Measurements from ENCODE around the gene KCTD10.
A peak's percentile ranks its signal among the peaks of the same experiment; 100 is the strongest.

KCTD10 gene

GRCh38 chr12:109477185-109477962, at the start of gene KCTD10, which contains the start of gene UBE3B:
KCTD10 (minus strand) TSS chr12:109477300; CDS start chr12:109477262, 38 bp downstream.
UBE3B (plus strand) TSS chr12:109477634; CDS start chr12:109483552, 5,918 bp downstream.
- peak; percentile 39 for DNase-seq

- no peak for DNase-seq
Observed at GRCh38 chr12:109525279-109525585, 48.1 kb upstream of the KCTD10 start.

- DNase-seq = no peak
Observed at GRCh38 chr12:109524466-109525278, 47.6 kb upstream of the KCTD10 start.

GRCh38 chr12:109523504-109523903, 46.4 kb upstream of the KCTD10 start:
- DNase-seq = no peak

GRCh38 chr12:109523071-109523470, 46.0 kb upstream of the KCTD10 start:
- DNase-seq = no peak

GRCh38 chr12:109521831-109522230, 44.7 kb upstream of the KCTD10 start:
- no peak for DNase-seq

- no peak for DNase-seq
Observed at GRCh38 chr12:109519787-109520186, 42.7 kb upstream of the KCTD10 start.

- no peak for DNase-seq
Observed at GRCh38 chr12:109518820-109519665, 41.9 kb upstream of the KCTD10 start.

- no peak for DNase-seq
Observed at GRCh38 chr12:109517619-109518018, 40.5 kb upstream of the KCTD10 start.

- DNase-seq = no peak
Observed at GRCh38 chr12:109513977-109514376, 36.9 kb upstream of the KCTD10 start.

GRCh38 chr12:109513051-109513450, 36.0 kb upstream of the KCTD10 start:
- no peak for DNase-seq

GRCh38 chr12:109512608-109513007, 35.5 kb upstream of the KCTD10 start:
- DNase-seq = no peak

GRCh38 chr12:109510196-109510595, 33.1 kb upstream of the KCTD10 start:
- DNase-seq = no peak

- DNase-seq = no peak
Observed at GRCh38 chr12:109504068-109504467, 27.0 kb upstream of the KCTD10 start.

GRCh38 chr12:109503611-109504010, 26.5 kb upstream of the KCTD10 start:
- no peak for DNase-seq

- DNase-seq = no peak
Observed at GRCh38 chr12:109502332-109502731, 25.2 kb upstream of the KCTD10 start.

- no peak for DNase-seq
Observed at GRCh38 chr12:109501299-109501698, 24.2 kb upstream of the KCTD10 start.

GRCh38 chr12:109500406-109501185, 23.5 kb upstream of the KCTD10 start:
- DNase-seq = no peak

GRCh38 chr12:109497675-109498074, 20.6 kb upstream of the KCTD10 start:
- DNase-seq = no peak

GRCh38 chr12:109496306-109496705, 19.2 kb upstream of the KCTD10 start:
- DNase-seq = no peak

- no peak for DNase-seq
Observed at GRCh38 chr12:109495012-109495411, 17.9 kb upstream of the KCTD10 start.

- no peak for DNase-seq
Observed at GRCh38 chr12:109494348-109494881, 17.3 kb upstream of the KCTD10 start.

Measured in GF-D8 (cell line).